ENCODE data around the gene DEPDC7.

DNA sequence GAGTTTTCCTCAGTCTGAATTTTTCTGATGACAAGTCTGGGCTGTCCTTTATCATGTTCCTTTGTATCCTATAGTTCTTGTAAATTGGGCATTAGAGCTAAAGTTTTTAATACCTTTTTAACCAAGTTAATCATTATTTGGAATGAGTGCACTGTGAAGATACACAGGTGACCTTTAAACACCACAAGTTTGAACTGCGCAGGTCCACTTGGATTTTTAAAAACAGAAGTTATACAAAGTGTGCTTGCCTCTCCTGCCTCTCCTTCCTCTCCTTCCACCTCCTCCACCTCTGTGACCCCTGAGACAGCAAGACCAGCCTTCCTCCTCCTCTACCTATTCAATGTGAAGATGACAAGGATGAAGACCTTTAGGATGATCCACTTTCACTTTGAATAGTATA is 19.3 kb downstream of the DEPDC7 start:
- TF ChIP-seq, protein P1, sequence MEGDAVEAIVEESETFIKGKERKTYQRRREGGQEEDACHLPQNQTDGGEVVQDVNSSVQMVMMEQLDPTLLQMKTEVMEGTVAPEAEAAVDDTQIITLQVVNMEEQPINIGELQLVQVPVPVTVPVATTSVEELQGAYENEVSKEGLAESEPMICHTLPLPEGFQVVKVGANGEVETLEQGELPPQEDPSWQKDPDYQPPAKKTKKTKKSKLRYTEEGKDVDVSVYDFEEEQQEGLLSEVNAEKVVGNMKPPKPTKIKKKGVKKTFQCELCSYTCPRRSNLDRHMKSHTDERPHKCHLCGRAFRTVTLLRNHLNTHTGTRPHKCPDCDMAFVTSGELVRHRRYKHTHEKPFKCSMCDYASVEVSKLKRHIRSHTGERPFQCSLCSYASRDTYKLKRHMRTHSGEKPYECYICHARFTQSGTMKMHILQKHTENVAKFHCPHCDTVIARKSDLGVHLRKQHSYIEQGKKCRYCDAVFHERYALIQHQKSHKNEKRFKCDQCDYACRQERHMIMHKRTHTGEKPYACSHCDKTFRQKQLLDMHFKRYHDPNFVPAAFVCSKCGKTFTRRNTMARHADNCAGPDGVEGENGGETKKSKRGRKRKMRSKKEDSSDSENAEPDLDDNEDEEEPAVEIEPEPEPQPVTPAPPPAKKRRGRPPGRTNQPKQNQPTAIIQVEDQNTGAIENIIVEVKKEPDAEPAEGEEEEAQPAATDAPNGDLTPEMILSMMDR (IDR thresholded peaks at IDR 0.05): no peak
- TF ChIP-seq POLR2A (IDR thresholded peaks at IDR 0.05): no peak
- TF ChIP-seq POLR2AphosphoS5 (IDR thresholded peaks at IDR 0.05): no peak

Measured in breast epithelium (tissue), 3 donors.